HG03045 (cell line): ENCODE results near the gene CELA2B.
"Not testable (repeated sequence)": the region's sequence is repeated elsewhere in the genome, so short reads cannot be mapped to it uniquely, and the experiment has no call there.

Experiments
- ATAC-seq: cut with Tn5 transposase; IDR thresholded peaks from one replicate; pipeline ENCODE4 v1.9.1; 2021; ENCODE audit warnings: mild to moderate bottlenecking, moderate library complexity; ENCODE audit not compliant: unreplicated experiment

CELA2B gene

GRCh38 chr1:15444468-15445389 lies 31.2 kb upstream of the CELA2B start:
- no peak for ATAC-seq

DNA sequence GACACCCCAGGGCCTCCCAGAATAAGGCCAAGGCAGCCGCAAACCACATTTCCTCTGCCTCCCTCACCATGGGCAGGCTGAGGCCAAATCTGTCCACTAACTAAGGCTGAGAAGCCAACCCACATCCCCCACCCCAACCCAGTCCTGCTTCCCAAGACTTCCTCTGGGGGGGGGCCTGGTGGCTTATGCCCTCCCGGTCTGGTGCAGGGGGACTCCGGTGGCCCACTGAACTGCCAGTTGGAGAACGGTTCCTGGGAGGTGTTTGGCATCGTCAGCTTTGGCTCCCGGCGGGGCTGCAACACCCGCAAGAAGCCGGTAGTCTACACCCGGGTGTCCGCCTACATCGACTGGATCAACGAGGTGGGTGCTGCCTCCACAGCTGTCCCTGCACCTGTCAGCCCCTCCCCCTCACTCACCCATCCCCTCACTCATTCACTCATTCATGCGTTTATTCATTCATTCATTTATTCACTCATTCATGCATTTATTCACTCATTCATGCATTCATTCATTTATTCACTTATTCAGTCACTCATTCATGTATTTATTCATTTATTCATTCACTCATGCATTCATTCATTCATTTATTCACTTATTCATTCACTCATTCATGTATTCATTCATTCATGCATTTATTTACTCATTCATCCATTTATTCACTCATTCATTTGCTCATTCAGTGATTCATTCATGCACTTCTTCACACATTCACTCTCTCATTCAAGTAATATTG lies 30.3 kb upstream of the CELA2B start:
- ATAC-seq = no peak

DNA sequence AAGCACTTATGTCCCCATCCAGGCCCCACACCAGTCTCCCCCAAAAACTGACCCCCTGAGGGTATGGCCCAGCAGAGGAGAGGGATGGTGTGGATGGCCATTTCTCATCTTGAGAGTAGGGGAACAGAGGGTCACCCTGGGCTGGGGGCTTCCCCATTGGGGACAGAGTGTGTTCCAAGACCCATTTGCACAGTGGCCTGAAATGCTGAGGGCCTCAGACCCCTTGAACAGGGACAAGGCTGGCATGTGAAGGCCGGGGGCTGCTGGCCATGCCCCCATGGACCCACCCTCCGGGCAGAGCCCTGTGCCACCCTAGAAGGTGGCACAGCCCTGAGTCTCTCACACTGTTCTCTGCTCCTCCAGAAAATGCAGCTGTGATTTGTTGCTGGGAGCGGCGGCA lies 29.7 kb upstream of the CELA2B start:
- no peak for ATAC-seq

DNA sequence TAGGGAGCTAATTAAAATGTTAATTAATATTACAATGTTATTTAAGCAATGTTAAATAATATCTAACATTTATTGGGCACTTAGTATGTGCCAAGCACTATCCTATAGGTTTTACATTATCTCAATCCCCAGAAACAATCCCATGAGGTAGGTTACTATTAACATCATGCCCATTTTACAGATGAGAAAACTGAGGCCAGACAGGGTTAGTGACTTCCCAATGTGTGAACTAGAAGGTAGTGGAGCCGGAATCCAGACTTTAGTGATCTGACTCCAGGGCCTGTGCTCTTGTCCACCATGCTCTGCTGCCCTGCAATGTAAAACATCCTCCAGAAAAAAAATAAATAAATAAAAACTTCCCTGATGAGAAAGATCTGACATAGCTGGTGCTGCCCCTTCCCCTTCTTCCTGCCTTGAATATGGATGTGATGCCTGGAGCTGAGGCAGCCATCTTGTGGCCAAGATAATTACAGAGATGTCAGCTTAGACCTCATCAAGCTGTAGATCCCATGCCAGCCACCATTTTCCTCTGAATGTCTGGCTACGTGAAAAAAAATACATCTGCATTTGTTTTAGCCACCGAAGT lies 26.9 kb upstream of the CELA2B start:
- no peak for ATAC-seq

- ATAC-seq = no peak
Observed at GRCh38 chr1:15449567-15449966, 26.3 kb upstream of the CELA2B start.

- no peak for ATAC-seq
Observed at GRCh38 chr1:15451014-15451722, 24.7 kb upstream of the CELA2B start.

DNA sequence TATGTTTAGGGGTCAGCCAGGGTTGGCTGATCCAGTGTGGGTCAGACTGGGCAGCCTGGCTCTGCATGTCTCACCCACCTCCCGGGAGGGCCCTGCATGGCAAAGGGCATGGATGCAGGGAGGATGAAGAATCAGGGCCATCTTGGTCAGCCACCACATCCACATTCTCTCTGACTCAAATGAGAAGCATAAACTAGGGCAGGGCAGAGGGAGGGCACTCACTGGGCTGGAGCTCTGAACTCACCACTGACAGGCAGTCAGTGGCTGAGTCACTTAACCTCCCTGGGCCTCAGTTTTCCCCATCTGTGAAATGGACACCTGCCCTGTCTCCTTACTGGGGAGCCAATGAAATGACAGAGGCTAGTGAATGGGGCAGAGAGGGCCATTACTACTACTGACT lies 23.7 kb upstream of the CELA2B start:
- ATAC-seq = no peak

DNA sequence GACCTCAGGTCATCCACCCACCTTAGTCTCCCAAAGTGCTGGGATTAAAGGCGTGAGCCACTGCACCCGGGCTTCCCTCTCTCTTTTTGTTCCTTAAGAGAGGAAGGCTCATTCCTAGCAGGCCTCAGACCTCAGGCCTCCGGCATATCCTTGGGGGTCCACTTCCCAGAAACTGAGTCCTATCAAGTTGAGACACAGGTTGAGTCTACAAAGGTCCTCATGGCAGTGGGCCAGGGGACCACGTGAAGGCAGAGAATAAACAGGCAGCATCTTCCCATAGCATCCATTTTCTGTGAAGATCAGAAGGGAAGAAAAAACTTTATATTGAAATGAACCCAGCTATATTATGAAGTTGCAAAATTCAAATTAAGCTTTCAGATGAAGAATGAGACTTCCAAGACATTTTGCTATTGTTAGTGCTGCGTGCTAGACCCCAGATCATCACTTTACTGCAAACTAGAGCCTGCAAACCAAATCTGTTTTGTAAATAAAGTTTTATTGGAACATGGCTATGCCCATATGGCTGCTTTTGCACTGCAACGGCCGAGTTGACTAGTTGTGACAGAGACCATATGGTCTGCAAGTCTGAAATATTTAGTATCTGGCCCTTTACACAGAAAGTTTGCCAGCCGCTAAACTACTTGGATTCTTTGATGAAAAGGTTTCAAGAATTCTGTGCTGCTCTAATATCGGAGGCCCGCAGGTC lies 22.9 kb upstream of the CELA2B start:
- ATAC-seq = no peak

GRCh38 chr1:15453734-15454133 lies 22.2 kb upstream of the CELA2B start:
- ATAC-seq = no peak

- ATAC-seq = no peak
Observed at GRCh38 chr1:15454256-15454655, 21.6 kb upstream of the CELA2B start.

DNA sequence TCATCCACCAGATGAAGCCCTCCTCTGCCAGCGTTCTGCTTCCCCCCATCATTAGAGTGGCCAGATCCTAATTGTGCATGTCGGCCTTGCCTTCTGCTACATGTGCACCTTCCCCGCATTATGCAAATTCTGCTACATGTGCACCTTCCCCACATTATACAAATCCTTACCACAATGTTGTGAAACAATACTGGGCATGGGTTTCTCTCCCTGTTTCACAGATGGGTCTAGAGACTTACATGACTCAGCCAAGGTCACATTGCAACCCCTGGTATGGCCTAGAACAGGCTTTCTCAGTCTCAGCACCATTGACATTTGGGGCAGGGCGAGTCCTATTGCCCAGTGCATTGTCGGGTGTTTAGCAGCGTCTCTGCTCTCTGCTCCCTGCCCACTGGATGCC lies 20.4 kb upstream of the CELA2B start:
- no peak for ATAC-seq

- no peak for ATAC-seq
Observed at GRCh38 chr1:15456313-15456954, 19.5 kb upstream of the CELA2B start, which contains the start of gene CELA2A. Gene CELA2A, plus strand, starts transcription at chr1:15456732. Its CDS starts 22 bp downstream, at chr1:15456754.

GRCh38 chr1:15457585-15457984 lies 18.3 kb upstream of the CELA2B start:
- no peak for ATAC-seq

GRCh38 chr1:15458388-15458787 lies 17.5 kb upstream of the CELA2B start:
- ATAC-seq = not testable (repeated sequence)

- ATAC-seq = no peak
Observed at GRCh38 chr1:15459771-15460707, 15.9 kb upstream of the CELA2B start.

GRCh38 chr1:15460708-15461095 lies 15.2 kb upstream of the CELA2B start:
- no peak for ATAC-seq

- not testable (repeated sequence) for ATAC-seq
Observed at GRCh38 chr1:15463064-15463800, 12.7 kb upstream of the CELA2B start.

DNA sequence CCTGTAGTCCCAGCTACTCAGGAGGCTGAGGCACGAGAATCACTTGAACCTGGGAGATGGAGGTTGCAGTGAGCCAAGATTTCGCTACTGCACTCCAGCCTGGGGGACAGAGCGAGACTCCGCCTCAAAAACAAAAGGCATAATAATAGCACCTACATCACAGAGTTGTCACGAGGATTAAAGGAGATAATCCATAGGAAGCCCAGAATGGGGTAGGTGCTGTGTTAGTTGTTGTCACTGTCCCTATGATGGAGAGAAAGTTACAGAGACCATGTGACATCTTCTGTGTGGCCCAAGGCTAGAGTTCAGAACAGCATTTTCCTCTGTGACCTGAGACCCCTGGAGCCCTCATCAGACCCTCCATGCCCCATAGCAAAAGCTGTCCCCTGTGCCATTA lies 12.0 kb upstream of the CELA2B start:
- not testable (repeated sequence) for ATAC-seq
